ENCODE results near the gene TMSB10.
A peak's percentile ranks its signal among the peaks of the same experiment; 100 is the strongest.

The TMSB10 gene

DNA sequence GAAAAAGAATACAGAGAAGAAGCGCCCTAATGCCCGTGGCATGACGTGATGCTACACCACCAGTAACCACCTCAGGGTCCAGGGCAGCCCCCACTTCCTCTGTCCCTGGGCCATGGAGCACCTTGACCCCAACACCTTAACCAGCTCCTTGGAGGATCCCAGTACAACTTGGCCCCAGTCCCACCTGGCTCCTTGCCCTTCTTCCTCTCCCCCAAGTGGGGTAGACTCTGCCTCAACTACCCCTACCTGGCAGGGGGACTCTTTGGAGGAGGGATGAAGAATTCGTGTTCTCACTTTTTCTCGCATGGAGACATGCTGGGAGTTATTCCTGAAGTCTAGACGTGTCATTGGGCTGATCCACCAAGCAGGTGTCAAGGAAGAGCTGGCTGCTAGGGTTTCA lies 43.5 kb upstream of the TMSB10 start:
- ATAC-seq: no peak
- TF ChIP-seq, protein P1, sequence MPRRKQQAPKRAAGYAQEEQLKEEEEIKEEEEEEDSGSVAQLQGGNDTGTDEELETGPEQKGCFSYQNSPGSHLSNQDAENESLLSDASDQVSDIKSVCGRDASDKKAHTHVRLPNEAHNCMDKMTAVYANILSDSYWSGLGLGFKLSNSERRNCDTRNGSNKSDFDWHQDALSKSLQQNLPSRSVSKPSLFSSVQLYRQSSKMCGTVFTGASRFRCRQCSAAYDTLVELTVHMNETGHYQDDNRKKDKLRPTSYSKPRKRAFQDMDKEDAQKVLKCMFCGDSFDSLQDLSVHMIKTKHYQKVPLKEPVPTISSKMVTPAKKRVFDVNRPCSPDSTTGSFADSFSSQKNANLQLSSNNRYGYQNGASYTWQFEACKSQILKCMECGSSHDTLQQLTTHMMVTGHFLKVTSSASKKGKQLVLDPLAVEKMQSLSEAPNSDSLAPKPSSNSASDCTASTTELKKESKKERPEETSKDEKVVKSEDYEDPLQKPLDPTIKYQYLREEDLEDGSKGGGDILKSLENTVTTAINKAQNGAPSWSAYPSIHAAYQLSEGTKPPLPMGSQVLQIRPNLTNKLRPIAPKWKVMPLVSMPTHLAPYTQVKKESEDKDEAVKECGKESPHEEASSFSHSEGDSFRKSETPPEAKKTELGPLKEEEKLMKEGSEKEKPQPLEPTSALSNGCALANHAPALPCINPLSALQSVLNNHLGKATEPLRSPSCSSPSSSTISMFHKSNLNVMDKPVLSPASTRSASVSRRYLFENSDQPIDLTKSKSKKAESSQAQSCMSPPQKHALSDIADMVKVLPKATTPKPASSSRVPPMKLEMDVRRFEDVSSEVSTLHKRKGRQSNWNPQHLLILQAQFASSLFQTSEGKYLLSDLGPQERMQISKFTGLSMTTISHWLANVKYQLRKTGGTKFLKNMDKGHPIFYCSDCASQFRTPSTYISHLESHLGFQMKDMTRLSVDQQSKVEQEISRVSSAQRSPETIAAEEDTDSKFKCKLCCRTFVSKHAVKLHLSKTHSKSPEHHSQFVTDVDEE (CRISPR knock-in tag; IDR thresholded peaks at IDR 0.05): no peak
- TF ChIP-seq RARB (CRISPR knock-in tag; IDR thresholded peaks at IDR 0.05): no peak
- TF ChIP-seq ESRRG (CRISPR knock-in tag; IDR thresholded peaks at IDR 0.05): no peak
- no peak for TF ChIP-seq TOX (CRISPR knock-in tag; IDR thresholded peaks at IDR 0.05; ENCODE audit: borderline replicate concordance)
- no peak for TF ChIP-seq CSDC2 (CRISPR knock-in tag; IDR thresholded peaks at IDR 0.05)
- TF ChIP-seq, protein P2, sequence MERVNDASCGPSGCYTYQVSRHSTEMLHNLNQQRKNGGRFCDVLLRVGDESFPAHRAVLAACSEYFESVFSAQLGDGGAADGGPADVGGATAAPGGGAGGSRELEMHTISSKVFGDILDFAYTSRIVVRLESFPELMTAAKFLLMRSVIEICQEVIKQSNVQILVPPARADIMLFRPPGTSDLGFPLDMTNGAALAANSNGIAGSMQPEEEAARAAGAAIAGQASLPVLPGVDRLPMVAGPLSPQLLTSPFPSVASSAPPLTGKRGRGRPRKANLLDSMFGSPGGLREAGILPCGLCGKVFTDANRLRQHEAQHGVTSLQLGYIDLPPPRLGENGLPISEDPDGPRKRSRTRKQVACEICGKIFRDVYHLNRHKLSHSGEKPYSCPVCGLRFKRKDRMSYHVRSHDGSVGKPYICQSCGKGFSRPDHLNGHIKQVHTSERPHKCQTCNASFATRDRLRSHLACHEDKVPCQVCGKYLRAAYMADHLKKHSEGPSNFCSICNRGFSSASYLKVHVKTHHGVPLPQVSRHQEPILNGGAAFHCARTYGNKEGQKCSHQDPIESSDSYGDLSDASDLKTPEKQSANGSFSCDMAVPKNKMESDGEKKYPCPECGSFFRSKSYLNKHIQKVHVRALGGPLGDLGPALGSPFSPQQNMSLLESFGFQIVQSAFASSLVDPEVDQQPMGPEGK (CRISPR knock-in tag; IDR thresholded peaks at IDR 0.05; ENCODE audit: borderline replicate concordance): no peak
- no peak for TF ChIP-seq ZFP30 (CRISPR knock-in tag; IDR thresholded peaks at IDR 0.05)
- TF ChIP-seq ZNF70 (CRISPR knock-in tag; IDR thresholded peaks at IDR 0.05): no peak

DNA sequence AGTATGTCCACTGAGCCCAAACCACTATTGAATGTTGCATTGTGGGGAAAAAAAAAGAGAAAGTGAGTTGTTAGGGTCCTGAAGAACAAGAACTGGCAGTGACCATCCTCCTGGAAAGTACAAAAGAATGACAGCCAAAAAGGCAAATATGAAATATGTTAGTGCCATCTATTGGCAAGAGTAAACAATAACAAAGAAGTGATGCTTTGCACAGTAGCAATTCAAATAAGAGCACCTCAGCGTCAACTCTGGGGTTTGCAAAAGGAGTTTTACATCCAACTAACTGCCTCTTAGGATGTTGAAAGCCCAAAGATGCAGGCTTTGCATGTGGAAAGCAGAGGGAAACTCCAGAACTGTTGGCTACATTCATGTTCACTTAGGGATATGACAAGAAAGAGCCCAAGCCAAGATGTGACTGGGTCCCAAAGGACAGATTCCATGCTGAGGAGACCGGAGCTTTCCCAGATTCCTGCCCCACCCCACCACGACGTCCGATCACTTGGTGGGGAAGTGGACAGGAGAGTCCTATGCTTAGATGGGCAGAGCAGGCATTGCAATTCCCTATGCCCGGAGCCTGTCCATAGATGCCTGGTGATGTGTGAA lies 40.2 kb upstream of the TMSB10 start:
- no peak for TF ChIP-seq ZNF70 (CRISPR knock-in tag; IDR thresholded peaks at IDR 0.05)
- TF ChIP-seq, protein P3, sequence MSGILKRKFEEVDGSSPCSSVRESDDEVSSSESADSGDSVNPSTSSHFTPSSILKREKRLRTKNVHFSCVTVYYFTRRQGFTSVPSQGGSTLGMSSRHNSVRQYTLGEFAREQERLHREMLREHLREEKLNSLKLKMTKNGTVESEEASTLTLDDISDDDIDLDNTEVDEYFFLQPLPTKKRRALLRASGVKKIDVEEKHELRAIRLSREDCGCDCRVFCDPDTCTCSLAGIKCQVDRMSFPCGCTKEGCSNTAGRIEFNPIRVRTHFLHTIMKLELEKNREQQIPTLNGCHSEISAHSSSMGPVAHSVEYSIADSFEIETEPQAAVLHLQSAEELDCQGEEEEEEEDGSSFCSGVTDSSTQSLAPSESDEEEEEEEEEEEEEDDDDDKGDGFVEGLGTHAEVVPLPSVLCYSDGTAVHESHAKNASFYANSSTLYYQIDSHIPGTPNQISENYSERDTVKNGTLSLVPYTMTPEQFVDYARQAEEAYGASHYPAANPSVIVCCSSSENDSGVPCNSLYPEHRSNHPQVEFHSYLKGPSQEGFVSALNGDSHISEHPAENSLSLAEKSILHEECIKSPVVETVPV (CRISPR knock-in tag; IDR thresholded peaks at IDR 0.05): no peak
- no peak for TF ChIP-seq GLIS3 (CRISPR knock-in tag; IDR thresholded peaks at IDR 0.05)
- no peak for TF ChIP-seq ZNF8 (CRISPR knock-in tag; IDR thresholded peaks at IDR 0.05)
- no peak for TF ChIP-seq BACH2 (CRISPR knock-in tag; IDR thresholded peaks at IDR 0.05; ENCODE audit: borderline replicate concordance)
- TF ChIP-seq, protein P4, sequence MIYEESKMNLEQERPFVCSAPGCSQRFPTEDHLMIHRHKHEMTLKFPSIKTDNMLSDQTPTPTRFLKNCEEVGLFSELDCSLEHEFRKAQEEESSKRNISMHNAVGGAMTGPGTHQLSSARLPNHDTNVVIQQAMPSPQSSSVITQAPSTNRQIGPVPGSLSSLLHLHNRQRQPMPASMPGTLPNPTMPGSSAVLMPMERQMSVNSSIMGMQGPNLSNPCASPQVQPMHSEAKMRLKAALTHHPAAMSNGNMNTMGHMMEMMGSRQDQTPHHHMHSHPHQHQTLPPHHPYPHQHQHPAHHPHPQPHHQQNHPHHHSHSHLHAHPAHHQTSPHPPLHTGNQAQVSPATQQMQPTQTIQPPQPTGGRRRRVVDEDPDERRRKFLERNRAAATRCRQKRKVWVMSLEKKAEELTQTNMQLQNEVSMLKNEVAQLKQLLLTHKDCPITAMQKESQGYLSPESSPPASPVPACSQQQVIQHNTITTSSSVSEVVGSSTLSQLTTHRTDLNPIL (CRISPR knock-in tag; IDR thresholded peaks at IDR 0.05; ENCODE audit: low read depth): no peak
- TF ChIP-seq TCF4 (CRISPR knock-in tag; IDR thresholded peaks at IDR 0.05; ENCODE audit: borderline replicate concordance): no peak
- TF ChIP-seq ARNTL (CRISPR knock-in tag; IDR thresholded peaks at IDR 0.05; ENCODE audit: borderline replicate concordance, low read depth): no peak
- TF ChIP-seq RARB (CRISPR knock-in tag; IDR thresholded peaks at IDR 0.05): no peak
- TF ChIP-seq ZFP30 (CRISPR knock-in tag; IDR thresholded peaks at IDR 0.05): no peak
- TF ChIP-seq ESRRG (CRISPR knock-in tag; IDR thresholded peaks at IDR 0.05): no peak
- TF ChIP-seq, protein P2 (CRISPR knock-in tag; IDR thresholded peaks at IDR 0.05; ENCODE audit: borderline replicate concordance): no peak
- TF ChIP-seq CSDC2 (CRISPR knock-in tag; IDR thresholded peaks at IDR 0.05): no peak
- TF ChIP-seq PPARA (CRISPR knock-in tag; IDR thresholded peaks at IDR 0.05; ENCODE audit: borderline replicate concordance): no peak
- TF ChIP-seq SNAI2 (CRISPR knock-in tag; IDR thresholded peaks at IDR 0.05): no peak
- no peak for TF ChIP-seq ZFP3 (CRISPR knock-in tag; IDR thresholded peaks at IDR 0.05)
- TF ChIP-seq, protein P5, sequence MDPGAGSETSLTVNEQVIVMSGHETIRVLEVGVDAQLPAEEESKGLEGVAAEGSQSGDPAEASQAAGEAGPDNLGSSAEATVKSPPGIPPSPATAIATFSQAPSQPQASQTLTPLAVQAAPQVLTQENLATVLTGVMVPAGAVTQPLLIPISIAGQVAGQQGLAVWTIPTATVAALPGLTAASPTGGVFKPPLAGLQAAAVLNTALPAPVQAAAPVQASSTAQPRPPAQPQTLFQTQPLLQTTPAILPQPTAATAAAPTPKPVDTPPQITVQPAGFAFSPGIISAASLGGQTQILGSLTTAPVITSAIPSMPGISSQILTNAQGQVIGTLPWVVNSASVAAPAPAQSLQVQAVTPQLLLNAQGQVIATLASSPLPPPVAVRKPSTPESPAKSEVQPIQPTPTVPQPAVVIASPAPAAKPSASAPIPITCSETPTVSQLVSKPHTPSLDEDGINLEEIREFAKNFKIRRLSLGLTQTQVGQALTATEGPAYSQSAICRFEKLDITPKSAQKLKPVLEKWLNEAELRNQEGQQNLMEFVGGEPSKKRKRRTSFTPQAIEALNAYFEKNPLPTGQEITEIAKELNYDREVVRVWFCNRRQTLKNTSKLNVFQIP (CRISPR knock-in tag; IDR thresholded peaks at IDR 0.05; ENCODE audit: borderline replicate concordance, low read depth): no peak
- ATAC-seq: peak; percentile 76

Data from SK-N-SH treated with all-trans-retinoic acid at 6 μM for 48 hours (cell line).